Nephron progenitor cell (in vitro differentiated cells): Measurements from ENCODE around the gene FUZ.

Experiments
- DNase-seq: peaks from one replicate; pipeline ENCODE4 v3.0.0; 2021
- H3K27ac Mint-ChIP-seq: 2 replicates; pipeline ENCODE4 v1.8.0; 2021; ENCODE audit warnings: mild to moderate bottlenecking, moderate library complexity, mixed read lengths
- H3K27me3 Mint-ChIP-seq: 2 replicates; pipeline ENCODE4 v1.8.0; 2021; ENCODE audit warnings: mild to moderate bottlenecking, low read depth, mixed read lengths; ENCODE audit not compliant: poor library complexity
- H3K36me3 Mint-ChIP-seq: 2 replicates; pipeline ENCODE4 v1.8.0; 2021; ENCODE audit warnings: low read depth, mixed read lengths
- H3K4me1 Mint-ChIP-seq: 2 replicates; pipeline ENCODE4 v1.8.0; 2021; ENCODE audit warnings: mixed read lengths
- H3K4me3 Mint-ChIP-seq: 2 replicates; pipeline ENCODE4 v1.8.0; 2021; ENCODE audit warnings: mild to moderate bottlenecking, moderate library complexity, mixed read lengths
- H3K9me3 Mint-ChIP-seq: 2 replicates; pipeline ENCODE4 v1.8.0; 2021; ENCODE audit warnings: mild to moderate bottlenecking, moderate library complexity, mixed read lengths
- TF ChIP-seq, protein P1 (sequence below): fragments of 200-600 bp; sonication (generic); IDR thresholded peaks from 2 replicates; pipeline ENCODE4 v1.5.0; 2021; ENCODE audit warnings: antibody characterized with exemption

The FUZ gene

DNA sequence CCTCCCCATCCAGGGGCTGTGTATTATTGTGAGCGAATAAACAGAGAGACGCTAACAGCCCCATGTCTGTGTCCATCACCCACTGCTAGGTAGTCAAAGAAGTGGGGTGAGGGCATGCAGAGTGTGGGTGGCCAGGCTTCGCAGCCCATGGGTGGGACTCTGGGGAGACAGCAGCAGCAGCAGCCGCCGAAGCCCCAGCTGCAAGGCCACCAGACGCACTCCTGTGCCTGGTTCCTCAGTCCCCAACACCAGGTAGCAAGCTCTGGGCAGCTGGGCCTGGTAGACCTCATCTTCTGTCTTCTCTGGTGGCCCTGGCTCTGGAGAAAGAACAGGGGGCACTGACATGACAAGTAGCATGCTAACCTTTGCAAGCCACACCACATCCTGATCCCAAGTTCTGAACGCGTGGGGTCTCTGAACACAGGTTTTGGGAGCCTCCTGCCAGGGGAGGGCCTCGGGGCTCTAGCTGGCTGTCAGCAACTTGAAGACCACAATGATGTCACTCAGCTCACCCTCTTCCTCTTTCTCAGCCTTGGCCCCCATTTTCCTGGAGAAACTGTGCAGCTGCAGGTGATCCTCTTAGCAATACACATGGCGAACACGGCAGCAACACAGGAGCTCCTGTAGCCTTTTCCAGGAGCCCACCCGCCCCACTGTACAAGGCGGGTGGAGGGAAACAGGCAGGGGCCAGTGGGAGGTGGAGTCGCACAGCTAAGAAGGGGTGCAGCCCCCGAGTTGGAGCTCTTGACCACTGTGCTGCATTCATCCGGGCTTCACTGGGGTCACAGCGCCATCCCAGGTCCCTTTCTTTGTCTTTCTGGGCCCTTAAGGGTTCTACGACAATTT, 5.8 kb downstream of the FUZ start:
- Mint-ChIP-seq H3K36me3 (peaks cover 16% of the 10 kb centered on the region), H3K27ac (no peak overlapping the region), H3K4me1 (peaks cover 48% of the 10 kb centered on the region), H3K9me3 (no peaks in the 10 kb centered on the region), H3K27me3 (peaks cover 9% of the 10 kb centered on the region), H3K4me3 (no peak overlapping the region)
- TF ChIP-seq, protein P1, sequence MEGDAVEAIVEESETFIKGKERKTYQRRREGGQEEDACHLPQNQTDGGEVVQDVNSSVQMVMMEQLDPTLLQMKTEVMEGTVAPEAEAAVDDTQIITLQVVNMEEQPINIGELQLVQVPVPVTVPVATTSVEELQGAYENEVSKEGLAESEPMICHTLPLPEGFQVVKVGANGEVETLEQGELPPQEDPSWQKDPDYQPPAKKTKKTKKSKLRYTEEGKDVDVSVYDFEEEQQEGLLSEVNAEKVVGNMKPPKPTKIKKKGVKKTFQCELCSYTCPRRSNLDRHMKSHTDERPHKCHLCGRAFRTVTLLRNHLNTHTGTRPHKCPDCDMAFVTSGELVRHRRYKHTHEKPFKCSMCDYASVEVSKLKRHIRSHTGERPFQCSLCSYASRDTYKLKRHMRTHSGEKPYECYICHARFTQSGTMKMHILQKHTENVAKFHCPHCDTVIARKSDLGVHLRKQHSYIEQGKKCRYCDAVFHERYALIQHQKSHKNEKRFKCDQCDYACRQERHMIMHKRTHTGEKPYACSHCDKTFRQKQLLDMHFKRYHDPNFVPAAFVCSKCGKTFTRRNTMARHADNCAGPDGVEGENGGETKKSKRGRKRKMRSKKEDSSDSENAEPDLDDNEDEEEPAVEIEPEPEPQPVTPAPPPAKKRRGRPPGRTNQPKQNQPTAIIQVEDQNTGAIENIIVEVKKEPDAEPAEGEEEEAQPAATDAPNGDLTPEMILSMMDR: no peak
- no peak for DNase-seq

DNA sequence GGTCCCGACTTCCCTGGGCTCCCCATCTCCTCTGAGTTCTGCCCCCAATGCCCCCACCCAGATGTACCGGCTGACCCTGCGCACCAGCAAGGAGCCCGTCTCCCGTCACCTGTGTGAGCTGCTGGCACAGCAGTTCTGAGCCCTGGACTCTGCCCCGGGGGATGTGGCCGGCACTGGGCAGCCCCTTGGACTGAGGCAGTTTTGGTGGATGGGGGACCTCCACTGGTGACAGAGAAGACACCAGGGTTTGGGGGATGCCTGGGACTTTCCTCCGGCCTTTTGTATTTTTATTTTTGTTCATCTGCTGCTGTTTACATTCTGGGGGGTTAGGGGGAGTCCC, 6.5 kb downstream of the FUZ start:
- no peaks in the 10 kb centered on the region for H3K9me3 Mint-ChIP-seq
- H3K4me3 Mint-ChIP-seq: no peak overlapping the region
- DNase-seq: no peak
- peaks cover 16% of the 10 kb centered on the region for H3K36me3 Mint-ChIP-seq
- peaks cover 9% of the 10 kb centered on the region for H3K27me3 Mint-ChIP-seq
- TF ChIP-seq, protein P1: no peak
- H3K4me1 Mint-ChIP-seq: peaks cover 47% of the 10 kb centered on the region
- H3K27ac Mint-ChIP-seq: no peak overlapping the region

DNA sequence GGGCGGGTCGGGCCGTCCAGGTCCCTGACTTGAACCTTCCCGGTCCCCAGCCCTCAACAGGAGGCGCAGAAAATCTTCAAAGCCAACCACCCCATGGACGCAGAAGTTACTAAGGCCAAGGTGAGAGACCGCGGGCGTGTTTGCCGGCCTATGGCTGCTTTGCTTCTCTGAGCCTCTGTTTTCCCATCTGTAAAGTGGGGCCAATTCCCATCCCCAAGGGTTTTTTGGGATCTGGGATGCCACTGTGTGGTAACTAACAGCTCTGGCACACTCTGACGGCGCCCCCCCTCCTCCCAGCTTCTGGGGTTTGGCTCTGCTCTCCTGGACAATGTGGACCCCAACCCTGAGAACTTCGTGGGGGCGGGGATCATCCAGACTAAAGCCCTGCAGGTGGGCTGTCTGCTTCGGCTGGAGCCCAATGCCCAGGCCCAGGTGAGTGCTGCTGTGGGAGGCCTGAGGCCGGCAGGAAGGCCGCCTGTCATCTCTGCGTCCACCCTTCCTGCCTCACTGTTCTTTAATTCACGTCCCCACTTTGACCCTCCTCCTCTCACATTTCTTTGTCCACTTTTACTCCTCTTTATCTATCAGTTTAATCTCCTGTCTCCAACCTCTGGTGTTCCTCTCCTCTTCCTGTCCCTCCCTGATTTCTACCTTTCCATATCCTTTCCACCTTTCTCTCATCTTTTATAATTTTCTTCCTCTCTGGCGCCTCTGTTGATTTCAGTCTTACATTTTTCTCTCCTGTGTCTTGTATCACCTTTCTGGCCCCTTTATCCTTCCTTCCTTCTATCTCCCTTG, 7.1 kb downstream of the FUZ start:
- H3K27ac Mint-ChIP-seq: no peak overlapping the region
- H3K36me3 Mint-ChIP-seq: peaks cover 16% of the 10 kb centered on the region
- peaks cover 52% of the 10 kb centered on the region for H3K4me1 Mint-ChIP-seq
- H3K4me3 Mint-ChIP-seq: no peak overlapping the region
- DNase-seq: no peak
- H3K27me3 Mint-ChIP-seq: peaks cover 9% of the 10 kb centered on the region
- TF ChIP-seq, protein P1: no peak
- H3K9me3 Mint-ChIP-seq: no peaks in the 10 kb centered on the region

DNA sequence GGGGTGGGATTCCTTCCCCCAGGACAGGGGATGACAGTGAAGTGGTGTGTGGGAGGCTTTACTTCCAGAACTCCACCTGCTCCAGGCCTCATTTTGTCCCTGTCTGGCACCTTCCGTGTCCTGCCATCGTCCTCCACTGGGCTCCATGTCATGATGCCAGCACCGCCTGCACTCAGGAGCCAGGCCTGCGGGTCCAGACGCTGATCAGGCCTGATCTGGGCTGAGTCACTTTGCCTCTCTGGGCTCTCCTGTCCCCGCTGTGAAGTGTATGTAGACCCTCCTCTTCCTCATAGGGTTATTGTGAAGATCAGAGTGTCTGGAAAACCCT, 9.6 kb downstream of the FUZ start:
- Mint-ChIP-seq H3K4me3 (no peak overlapping the region), H3K9me3 (no peaks in the 10 kb centered on the region), H3K36me3 (peaks cover 30% of the 10 kb centered on the region), H3K4me1 (peaks cover 37% of the 10 kb centered on the region), H3K27me3 (peaks cover 6% of the 10 kb centered on the region), H3K27ac (peak overlapping the region; percentile 44)
- TF ChIP-seq, protein P1: no peak
- no peak for DNase-seq

DNA sequence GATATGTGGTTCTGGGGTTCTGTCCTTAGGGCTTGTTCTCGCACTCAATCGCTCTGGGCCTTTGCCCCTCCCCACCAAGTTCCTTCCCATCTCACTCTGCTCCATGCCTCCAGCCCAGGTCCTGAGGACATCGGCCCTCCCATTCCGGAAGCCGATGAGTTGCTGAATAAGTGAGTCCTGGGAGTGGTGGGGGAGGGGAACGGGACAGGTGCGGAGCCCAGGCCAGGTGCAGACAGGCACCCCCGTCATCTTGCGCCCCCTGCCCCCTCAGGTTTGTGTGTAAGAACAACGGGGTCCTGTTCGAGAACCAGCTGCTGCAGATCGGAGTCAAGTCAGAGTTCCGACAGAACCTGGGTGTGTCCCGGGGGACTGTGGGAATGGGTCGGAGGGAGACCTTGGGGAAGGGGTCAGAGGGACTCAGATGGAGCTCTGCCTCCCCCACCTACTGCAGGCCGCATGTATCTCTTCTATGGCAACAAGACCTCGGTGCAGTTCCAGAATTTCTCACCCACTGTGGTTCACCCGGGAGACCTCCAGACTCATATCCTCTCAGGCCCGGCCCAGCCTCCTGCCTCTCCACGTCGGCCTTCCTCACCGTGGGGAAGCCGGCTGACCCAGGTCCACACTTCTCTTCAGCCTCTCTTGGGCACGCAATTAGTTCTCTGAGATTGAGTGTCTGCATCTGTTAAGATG, 10.1 kb downstream of the FUZ start:
- Mint-ChIP-seq H3K4me1 (peaks cover 32% of the 10 kb centered on the region), H3K36me3 (peaks cover 32% of the 10 kb centered on the region), H3K27me3 (peaks cover 6% of the 10 kb centered on the region), H3K4me3 (peak overlapping the region; percentile 81), H3K27ac (peak overlapping the region; percentile 44), H3K9me3 (no peaks in the 10 kb centered on the region)
- TF ChIP-seq, protein P1: no peak
- DNase-seq: no peak
